ENCODE data around the gene ZNF491. TPM values are rescaled to one million over a fixed set of nuclear protein-coding genes. Genes with fewer than 3 reads are reported as not detected.

The ZNF491 gene
- total RNA-seq, 4 donors from 2014 or later, result 2.5 to 4.5 (median 3.7) TPM

DNA sequence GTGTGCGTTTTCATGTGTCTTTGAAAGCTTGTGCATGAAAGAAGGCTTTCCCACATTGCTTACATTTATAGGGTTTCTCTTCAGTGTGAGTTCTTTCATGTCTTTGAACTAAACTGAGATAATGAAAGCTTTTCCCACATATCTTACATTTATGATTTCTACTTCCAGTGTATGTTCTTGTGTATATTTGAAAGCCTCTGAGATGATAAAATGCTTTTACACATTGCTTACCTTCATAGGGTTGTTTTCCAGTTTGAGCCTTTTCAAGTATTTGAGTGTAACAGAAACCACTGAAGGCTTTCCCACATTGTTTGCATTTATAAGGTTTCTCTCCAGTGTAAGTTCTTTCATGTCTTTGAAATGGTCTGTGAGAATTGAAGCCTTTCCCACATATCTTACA lies 41.4 kb upstream of the ZNF491 start:
- Histone ChIP-seq H3K9me3 (peaks cover 0 to 11% (median 8%) of the 10 kb centered on the region in 4 donors), H3K27ac (replicated peaks in 1 of 4) (no peak overlapping the region), H3K27me3 (peaks cover 0 to 5% (median 0%) of the 10 kb centered on the region in 4 donors), H3K4me1 (no peaks in the 10 kb centered on the region), H3K4me3 (no peak overlapping the region), H3K36me3 (no peaks in the 10 kb centered on the region)
- TF ChIP-seq POLR2AphosphoS5 (IDR thresholded peaks at IDR 0.05) (no peak), EP300 (IDR thresholded peaks at IDR 0.05) (no peak), POLR2A (IDR thresholded peaks at IDR 0.05; ENCODE audit: low read depth) (no peak)
- TF ChIP-seq, protein P1, sequence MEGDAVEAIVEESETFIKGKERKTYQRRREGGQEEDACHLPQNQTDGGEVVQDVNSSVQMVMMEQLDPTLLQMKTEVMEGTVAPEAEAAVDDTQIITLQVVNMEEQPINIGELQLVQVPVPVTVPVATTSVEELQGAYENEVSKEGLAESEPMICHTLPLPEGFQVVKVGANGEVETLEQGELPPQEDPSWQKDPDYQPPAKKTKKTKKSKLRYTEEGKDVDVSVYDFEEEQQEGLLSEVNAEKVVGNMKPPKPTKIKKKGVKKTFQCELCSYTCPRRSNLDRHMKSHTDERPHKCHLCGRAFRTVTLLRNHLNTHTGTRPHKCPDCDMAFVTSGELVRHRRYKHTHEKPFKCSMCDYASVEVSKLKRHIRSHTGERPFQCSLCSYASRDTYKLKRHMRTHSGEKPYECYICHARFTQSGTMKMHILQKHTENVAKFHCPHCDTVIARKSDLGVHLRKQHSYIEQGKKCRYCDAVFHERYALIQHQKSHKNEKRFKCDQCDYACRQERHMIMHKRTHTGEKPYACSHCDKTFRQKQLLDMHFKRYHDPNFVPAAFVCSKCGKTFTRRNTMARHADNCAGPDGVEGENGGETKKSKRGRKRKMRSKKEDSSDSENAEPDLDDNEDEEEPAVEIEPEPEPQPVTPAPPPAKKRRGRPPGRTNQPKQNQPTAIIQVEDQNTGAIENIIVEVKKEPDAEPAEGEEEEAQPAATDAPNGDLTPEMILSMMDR (IDR thresholded peaks at IDR 0.05), result no peak
- 77% methylated on average over 1 of the region's 1 CpG for WGBS
- no peak for DNase-seq (ENCODE audit: extremely low spot score)
- intact Hi-C loops (cut with DNase I), result no loop called here

DNA sequence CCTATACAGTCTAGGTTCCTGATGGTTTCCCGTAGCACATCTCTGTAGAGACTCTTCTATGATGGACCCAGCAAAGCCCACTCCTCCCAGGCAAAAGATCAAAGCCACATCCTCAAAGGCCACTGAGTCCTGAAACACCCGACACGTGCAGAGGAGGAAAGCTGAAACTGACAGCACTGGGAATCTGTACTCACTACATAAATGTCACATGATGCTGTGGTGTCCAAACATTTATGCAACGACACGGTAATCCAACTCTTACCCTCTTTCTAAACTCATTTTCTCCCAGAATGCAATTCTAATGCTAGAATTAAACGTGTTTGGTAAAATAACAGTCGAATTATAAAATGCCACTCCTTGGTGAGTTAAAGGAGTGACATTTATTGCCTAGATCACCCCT lies 38.5 kb upstream of the ZNF491 start:
- intact Hi-C loops (cut with DNase I), result no loop called here
- WGBS, result 69% methylated on average over 7 of the region's 7 CpGs
- H3K36me3 ChIP-seq, result no peaks in the 10 kb centered on the region
- peaks cover 0 to 2% (median 0%) of the 10 kb centered on the region in 4 donors for H3K27me3 ChIP-seq
- no peak overlapping the region for H3K27ac ChIP-seq (replicated peaks in 1 of 4)
- H3K9me3 ChIP-seq, result peaks cover 0 to 11% (median 8%) of the 10 kb centered on the region in 4 donors
- H3K4me1 ChIP-seq, result no peaks in the 10 kb centered on the region
- no peak overlapping the region for H3K4me3 ChIP-seq
- no peak for TF ChIP-seq EP300 (IDR thresholded peaks at IDR 0.05)
- no peak for TF ChIP-seq POLR2AphosphoS5 (IDR thresholded peaks at IDR 0.05)
- TF ChIP-seq, protein P1 (IDR thresholded peaks at IDR 0.05), result no peak
- TF ChIP-seq POLR2A (IDR thresholded peaks at IDR 0.05; ENCODE audit: low read depth), result no peak
- DNase-seq (ENCODE audit: extremely low spot score), result no peak

DNA sequence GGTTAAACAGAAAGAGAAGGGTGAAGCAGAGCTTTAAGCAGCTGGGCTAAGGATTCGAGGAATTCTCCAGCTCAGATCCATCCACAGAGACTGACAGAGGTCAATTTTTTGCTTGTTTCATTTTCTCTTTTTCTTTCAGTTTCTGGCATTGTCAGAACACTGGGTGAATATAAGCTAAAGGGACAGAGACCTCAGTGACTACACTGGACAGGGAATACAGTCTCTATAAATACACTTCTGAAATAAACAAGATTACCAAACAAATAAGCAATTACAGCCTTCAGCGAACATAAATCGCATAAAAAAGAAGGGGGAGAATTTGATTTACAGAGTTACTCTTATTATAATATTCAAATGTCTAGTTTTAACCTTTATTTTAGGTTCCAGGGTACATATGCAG lies 35.2 kb upstream of the ZNF491 start:
- TF ChIP-seq POLR2AphosphoS5 (IDR thresholded peaks at IDR 0.05) (no peak), POLR2A (IDR thresholded peaks at IDR 0.05; ENCODE audit: low read depth) (no peak), EP300 (IDR thresholded peaks at IDR 0.05) (no peak)
- TF ChIP-seq, protein P1 (IDR thresholded peaks at IDR 0.05), result no peak
- 76% methylated on average over 3 of the region's 3 CpGs for WGBS

DNA sequence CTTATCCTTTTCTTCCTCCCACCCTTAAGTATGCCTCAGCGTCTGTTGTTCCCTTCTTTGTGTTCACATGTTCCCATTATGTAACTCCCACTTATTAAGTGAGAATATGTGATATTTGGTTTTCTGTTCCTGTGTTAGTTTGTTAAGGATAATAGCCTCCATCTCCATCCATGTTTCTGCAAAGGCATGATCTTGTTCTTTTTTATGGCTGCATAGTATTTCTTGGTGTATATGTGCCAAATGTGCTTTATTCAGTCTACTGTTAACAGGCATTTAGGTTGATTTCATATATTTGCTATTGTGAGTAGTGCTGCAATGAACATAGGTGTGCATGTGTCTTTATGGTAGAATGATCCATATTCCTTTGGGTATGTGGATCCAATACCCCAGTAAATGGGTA lies 34.7 kb upstream of the ZNF491 start:
- 94% methylated on average over 1 of the region's 1 CpG for WGBS
- H3K4me3 ChIP-seq, result no peak overlapping the region
- peaks cover 15 to 17% (median 15%) of the 10 kb centered on the region in 4 donors for H3K4me1 ChIP-seq
- no peaks in the 10 kb centered on the region for H3K36me3 ChIP-seq
- H3K27ac ChIP-seq (replicated peaks in 1 of 4), result no peak overlapping the region
- no peaks in the 10 kb centered on the region for H3K27me3 ChIP-seq
- TF ChIP-seq POLR2AphosphoS5 (IDR thresholded peaks at IDR 0.05) (no peak), EP300 (IDR thresholded peaks at IDR 0.05) (no peak), POLR2A (IDR thresholded peaks at IDR 0.05; ENCODE audit: low read depth) (no peak)
- TF ChIP-seq, protein P1 (IDR thresholded peaks at IDR 0.05), result no peak
- intact Hi-C loops (cut with DNase I), result no loop called here
- no peaks in the 10 kb centered on the region for H3K9me3 ChIP-seq
- DNase-seq (ENCODE audit: extremely low spot score), result no peak

More for the DNA sequence above, 35.2 kb upstream of the ZNF491 start:
- Histone ChIP-seq H3K36me3 (no peaks in the 10 kb centered on the region), H3K4me1 (peaks cover 10 to 12% (median 10%) of the 10 kb centered on the region in 4 donors), H3K27ac (replicated peaks in 1 of 4) (no peak overlapping the region), H3K27me3 (no peaks in the 10 kb centered on the region), H3K4me3 (no peak overlapping the region), H3K9me3 (no peaks in the 10 kb centered on the region)
- intact Hi-C loops (cut with DNase I), result no loop called here
- no peak for DNase-seq (ENCODE audit: extremely low spot score)

Measured in esophagus muscularis mucosa (tissue), 4 donors.